Kidney (tissue), 14 donors: ENCODE results near the gene TMEM263. TPM values are rescaled to one million over a fixed set of nuclear protein-coding genes. Genes with fewer than 3 reads are reported as not detected.
A peak's percentile ranks its signal among the peaks of the same experiment; 100 is the strongest.

Experiments
- DNase-seq, 5 donors: peaks; one replicate each; pipeline ENCODE4 v3.0.0-alpha.2; 2013 to 2020
- FAIRE-seq: peaks from 2 replicates; lab custom pipeline; 2012; peaks lifted over from hg19 to GRCh38; lab: Jason Lieb, UNC
- H3K27ac ChIP-seq, 2 donors: one replicate each; pipeline ENCODE4 v1.7.0; 2013; ENCODE audit warnings: low read depth in 2 of 2, low read length in 2 of 2, inconsistent platforms in 1 of 2
- H3K27me3 ChIP-seq: one replicate; pipeline ENCODE4 v1.7.1; 2013; ENCODE audit warnings: low read length, inconsistent platforms; ENCODE audit not compliant: control insufficient read depth, insufficient read depth
- H3K36me3 ChIP-seq, 3 donors: one replicate each; pipeline versions ENCODE4 v1.7.0 to v1.7.1; 2013; ENCODE audit warnings: low read length in 3 of 3, control low read depth in 1 of 3, inconsistent platforms in 1 of 3; ENCODE audit not compliant: insufficient read depth in 3 of 3, control insufficient read depth in 2 of 3
- H3K4me1 ChIP-seq, 3 donors: one replicate each; pipeline versions ENCODE4 v1.7.0 to v1.7.1; 2013; ENCODE audit warnings: low read length in 3 of 3, inconsistent platforms in 1 of 3, low read depth in 1 of 3; ENCODE audit not compliant: control insufficient read depth in 2 of 3, insufficient read depth in 2 of 3
- H3K4me3 ChIP-seq, 3 donors: one replicate each; pipeline versions ENCODE4 v1.7.0 to v1.8.1; 2013; ENCODE audit warnings: low read length in 3 of 3, control low read depth in 1 of 3, inconsistent platforms in 1 of 3
- H3K9ac ChIP-seq, 3 donors: one replicate each; pipeline versions ENCODE4 v1.7.0 to v1.7.1; 2013; ENCODE audit warnings: low read length in 3 of 3, control low read depth in 1 of 3, inconsistent platforms in 1 of 3
- H3K9me3 ChIP-seq, 3 donors: one replicate each; pipeline versions ENCODE4 v1.7.0 to v1.7.1; 2013; ENCODE audit warnings: low read length in 3 of 3, control low read depth in 1 of 3, inconsistent platforms in 1 of 3; ENCODE audit not compliant: control insufficient read depth in 2 of 3, insufficient read depth in 1 of 3
- intact Hi-C: fragments of 100-400 bp; cut with DNase I; formaldehyde crosslinking; loops from one replicate; pipeline ENCODE4 v1.11.1; 2022
- polyA plus RNA-seq: library from polyadenylated mRNA; stranded (reverse); fragments of 350-450 nt; fragmentation: Illumina TruSeq; extraction: RNeasy Lipid Tissue Mini Kit (QIAGEN cat#74804); gene quantifications from one replicate; pipeline ENCODE4 v1.2.3, GENCODE V29; 2014; ENCODE audit warnings: low read depth, low replicate concordance; ENCODE audit not compliant: insufficient read depth
- total RNA-seq: library from RNA; stranded (reverse); fragmentation: NEBNext Ultra II Directional; extraction: Animal tissue kit (Norgen Biotek cat#: 25700); gene quantifications from one replicate; pipeline ENCODE4 v1.2.1, GENCODE V29; 2021
- TF ChIP-seq, protein P1 (sequence below): IDR thresholded peaks from 3 replicates; pipeline ENCODE4 v1.5.1; 2012; ENCODE audit warnings: mild to moderate bottlenecking, moderate library complexity, borderline replicate concordance; ENCODE audit not compliant: insufficient read depth; ENCODE audit errors: extremely low read depth
- donor health status: control.
- donor health status: control.
- donor health status: control.
- donor health status: control.
- donor health status: control.
- donor health status: DM: yes; HTN: yes; CAD: no.
- donor health status: Normal renal cell carcinoma (clear cell type).

Gene TMEM263
- total and polyA plus RNA-seq, 2 donors from 2014 or later = 28.7 to 43.1 TPM

DNA sequence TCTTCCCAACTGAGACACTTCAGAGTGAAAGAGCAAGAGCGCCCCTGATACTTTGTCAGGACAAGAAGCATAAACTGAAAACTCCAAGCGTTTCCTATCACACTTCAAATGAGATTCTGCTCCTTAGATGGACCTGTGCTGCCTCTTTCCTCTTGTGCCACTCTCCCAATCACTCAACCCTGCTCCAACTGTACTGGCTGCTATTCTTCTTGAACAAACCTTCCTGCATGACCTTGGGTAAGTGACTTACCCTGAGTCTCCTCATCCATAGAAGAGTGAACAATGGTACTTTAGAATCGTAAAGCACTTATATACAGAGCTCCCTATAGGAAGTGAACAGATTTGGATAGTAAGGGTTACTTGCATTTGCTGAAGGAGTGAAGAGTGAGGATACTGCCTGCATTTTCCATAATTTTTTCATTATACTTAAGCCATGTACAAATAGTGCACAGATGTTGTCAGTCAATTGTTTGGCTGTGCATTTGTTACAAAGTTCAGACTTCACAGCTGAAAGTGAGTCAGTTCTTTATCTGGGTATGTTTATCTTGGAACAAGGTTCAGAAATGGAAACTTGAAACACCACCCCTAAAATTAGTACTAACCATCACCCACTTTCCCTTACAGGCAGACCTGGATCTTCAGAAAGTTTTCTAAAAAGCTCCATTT, 20.4 kb downstream of the TMEM263 start:
- Histone ChIP-seq H3K9ac (no peak overlapping the region), H3K27me3 (no peaks in the 10 kb centered on the region), H3K36me3 (peaks cover under 1 to 11% (median 1%) of the 10 kb centered on the region in 3 donors), H3K9me3 (no peaks in the 10 kb centered on the region), H3K4me1 (peaks cover 0 to 46% (median 10%) of the 10 kb centered on the region in 3 donors), H3K27ac (peak overlapping the region; percentile 38 to 69), H3K4me3 (no peak overlapping the region)
- TF ChIP-seq, protein P1, sequence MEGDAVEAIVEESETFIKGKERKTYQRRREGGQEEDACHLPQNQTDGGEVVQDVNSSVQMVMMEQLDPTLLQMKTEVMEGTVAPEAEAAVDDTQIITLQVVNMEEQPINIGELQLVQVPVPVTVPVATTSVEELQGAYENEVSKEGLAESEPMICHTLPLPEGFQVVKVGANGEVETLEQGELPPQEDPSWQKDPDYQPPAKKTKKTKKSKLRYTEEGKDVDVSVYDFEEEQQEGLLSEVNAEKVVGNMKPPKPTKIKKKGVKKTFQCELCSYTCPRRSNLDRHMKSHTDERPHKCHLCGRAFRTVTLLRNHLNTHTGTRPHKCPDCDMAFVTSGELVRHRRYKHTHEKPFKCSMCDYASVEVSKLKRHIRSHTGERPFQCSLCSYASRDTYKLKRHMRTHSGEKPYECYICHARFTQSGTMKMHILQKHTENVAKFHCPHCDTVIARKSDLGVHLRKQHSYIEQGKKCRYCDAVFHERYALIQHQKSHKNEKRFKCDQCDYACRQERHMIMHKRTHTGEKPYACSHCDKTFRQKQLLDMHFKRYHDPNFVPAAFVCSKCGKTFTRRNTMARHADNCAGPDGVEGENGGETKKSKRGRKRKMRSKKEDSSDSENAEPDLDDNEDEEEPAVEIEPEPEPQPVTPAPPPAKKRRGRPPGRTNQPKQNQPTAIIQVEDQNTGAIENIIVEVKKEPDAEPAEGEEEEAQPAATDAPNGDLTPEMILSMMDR = no peak
- no peak for FAIRE-seq
- DNase-seq = no peak
- intact Hi-C loops = no loop called here

DNA sequence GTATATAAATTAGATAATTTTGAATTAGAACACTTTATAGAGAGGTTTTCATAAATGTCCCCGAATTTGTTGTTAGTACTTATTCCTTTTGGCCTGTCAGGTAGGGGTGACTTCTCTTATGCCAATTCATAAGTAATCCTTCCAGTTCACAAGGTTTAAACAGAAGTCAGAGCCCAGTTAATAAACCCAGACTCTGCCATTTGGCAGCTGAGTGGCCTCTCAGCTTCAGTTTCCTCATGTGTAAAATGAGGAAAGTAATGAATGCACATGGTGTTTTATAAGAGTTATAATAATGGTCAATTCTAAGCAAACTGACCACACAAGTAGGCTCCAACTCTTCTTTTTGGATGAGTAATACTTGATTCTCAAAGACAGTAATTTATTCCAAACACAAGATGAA, 21.0 kb downstream of the TMEM263 start:
- Histone ChIP-seq H3K27me3 (no peaks in the 10 kb centered on the region), H3K4me1 (peaks cover 0 to 46% (median 10%) of the 10 kb centered on the region in 3 donors), H3K9ac (peak overlapping the region in 1 of 3 donors; percentile 14), H3K4me3 (no peak overlapping the region), H3K9me3 (no peaks in the 10 kb centered on the region), H3K27ac (peak overlapping the region; percentile 9 to 38), H3K36me3 (peaks cover 0 to 6% (median 0%) of the 10 kb centered on the region in 3 donors)
- TF ChIP-seq, protein P1 = no peak
- no peak for FAIRE-seq
- DNase-seq = no peak
- intact Hi-C loops = no loop called here

DNA sequence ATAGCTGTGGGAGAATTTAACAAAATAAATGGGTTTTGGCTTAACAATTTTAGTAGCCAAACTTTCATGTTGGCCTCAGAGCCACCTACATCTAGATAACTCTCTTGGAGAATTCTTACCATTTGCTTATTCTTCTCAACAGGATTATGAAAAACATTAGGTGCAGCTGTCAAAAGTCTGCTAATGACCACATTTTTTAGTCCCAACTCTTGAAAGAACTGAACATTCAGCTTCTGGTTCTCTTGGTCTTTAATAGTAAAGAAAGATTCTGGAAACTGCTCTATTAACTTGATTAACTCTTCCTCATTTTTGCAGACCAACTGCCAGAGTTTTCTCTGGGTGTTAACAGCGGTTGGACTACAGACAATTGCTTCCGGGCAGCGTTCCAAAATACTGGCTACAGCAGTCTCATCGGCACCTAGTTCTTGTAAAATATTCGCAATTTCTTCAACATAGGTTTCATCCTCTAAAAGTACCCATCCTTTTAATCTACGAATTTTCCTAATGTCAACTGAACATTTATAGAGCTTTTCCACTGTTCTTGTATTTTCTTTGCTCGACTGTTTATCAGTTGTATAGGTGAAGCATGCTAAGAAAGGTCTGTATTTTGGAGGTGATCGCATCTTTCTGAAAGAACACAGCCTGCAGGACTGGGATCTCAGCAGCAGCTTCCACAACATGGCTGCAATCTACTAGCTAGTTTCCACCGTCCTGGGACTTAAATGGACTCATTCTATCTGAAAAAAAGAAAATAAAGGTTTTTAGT, 22.5 kb downstream of the TMEM263 start:
- DNase-seq (peak in 2 of 5 donors; percentile 43 to 80), FAIRE-seq (no peak)
- Histone ChIP-seq H3K4me3 (no peak overlapping the region), H3K9me3 (no peaks in the 10 kb centered on the region), H3K27ac (no peak overlapping the region), H3K27me3 (no peaks in the 10 kb centered on the region), H3K36me3 (no peaks in the 10 kb centered on the region), H3K4me1 (peaks cover 0 to 45% (median 10%) of the 10 kb centered on the region in 3 donors), H3K9ac (no peak overlapping the region)
- TF ChIP-seq, protein P1 = no peak
- intact Hi-C loops = no loop called here
